Epithelial cell of proximal tubule (primary cell): ENCODE results near the gene SARM1. TPM values are rescaled to one million over a fixed set of nuclear protein-coding genes. Genes with fewer than 3 reads are reported as not detected.

Experiments
- DNase-seq: peaks from one replicate; pipeline ENCODE4 v3.0.0-alpha.2; 2011; ENCODE audit warnings: low read depth
- H3K4me3 ChIP-seq: 2 replicates; pipeline ENCODE4 v1.5.1; 2011; ENCODE audit warnings: low read depth, mild to moderate bottlenecking, low read length
- CTCF ChIP-seq: conservative IDR thresholded peaks from 2 replicates; pipeline ENCODE4 v1.5.1; 2012; ENCODE audit warnings: low read depth, mild to moderate bottlenecking, low read length
- total RNA-seq: library from RNA; depleted of rRNA; stranded (reverse); fragments of >200 nt; gene quantifications from 2 replicates; pipeline ENCODE4 v1.2.3, GENCODE V29; 2015

Gene SARM1
- total RNA-seq, 1 donor from 2014 or later: 0.81 TPM

- TF ChIP-seq CTCF: no peak
- DNase-seq: no peak
- no peak overlapping the region for H3K4me3 ChIP-seq
These were observed 2.4 kb upstream of the SARM1 start for GRCh38 chr17:28368915-28369683.

GRCh38 chr17:28369684-28370034 is 1.8 kb upstream of the SARM1 start:
- no peak for TF ChIP-seq CTCF
- no peak overlapping the region for H3K4me3 ChIP-seq
- no peak for DNase-seq

GRCh38 chr17:28370035-28370743 is 1.3 kb upstream of the SARM1 start, which contains the start of gene VTN:
VTN (minus strand) TSS chr17:28370307; CDS start chr17:28370203, 104 bp downstream.
- no peak within 1 kb of the TSS for H3K4me3 ChIP-seq
- no peak for TF ChIP-seq CTCF
- no peak for DNase-seq

- TF ChIP-seq CTCF: no peak
- H3K4me3 ChIP-seq: no peak overlapping the region
- DNase-seq: no peak
These were observed 770 bp upstream of the SARM1 start for GRCh38 chr17:28370744-28371103.

GRCh38 chr17:28372203-28372944 is 880 bp downstream of the SARM1 start:
- no peak overlapping the region for H3K4me3 ChIP-seq
- DNase-seq: no peak
- TF ChIP-seq CTCF: no peak

- no peak for TF ChIP-seq CTCF
- H3K4me3 ChIP-seq: no peak overlapping the region
- DNase-seq: no peak
These were observed 1.4 kb downstream of the SARM1 start for GRCh38 chr17:28372945-28373274.
